Left ventricle myocardium inferior (tissue), 1 donor: Measurements from ENCODE around the gene VCL. TPM values are rescaled to one million over a fixed set of nuclear protein-coding genes. Genes with fewer than 3 reads are reported as not detected.
"Not testable (repeated sequence)": the region's sequence is repeated elsewhere in the genome, so short reads cannot be mapped to it uniquely, and the experiment has no call there.

ENCODE experiments used
- DNase-seq: peaks from one replicate; pipeline ENCODE4 v3.0.0-alpha.2; 2020
- H3K27ac ChIP-seq: fragments of 200-600 bp; replicated peaks from 2 replicates; pipeline ENCODE4 v1.8.0; 2021
- H3K27me3 ChIP-seq: fragments of 200-600 bp; 2 replicates; pipeline ENCODE4 v1.8.0; 2021; ENCODE audit warnings: low read depth
- H3K36me3 ChIP-seq: fragments of 200-600 bp; 2 replicates; pipeline ENCODE4 v1.8.0; 2021
- H3K4me1 ChIP-seq: fragments of 200-600 bp; 2 replicates; pipeline ENCODE4 v1.8.0; 2021
- H3K4me3 ChIP-seq: fragments of 200-600 bp; 2 replicates; pipeline ENCODE4 v1.8.0; 2021; ENCODE audit warnings: mild to moderate bottlenecking, moderate library complexity
- H3K9me3 ChIP-seq: fragments of 200-600 bp; replicated peaks from 2 replicates; pipeline ENCODE4 v1.8.0; 2021
- CTCF ChIP-seq: fragments of 200-600 bp; IDR thresholded peaks from 2 replicates; pipeline ENCODE4 v1.8.0; 2021; ENCODE audit warnings: antibody characterized with exemption, mild to moderate bottlenecking, borderline replicate concordance
- intact Hi-C: fragments of 100-400 bp; cut with micrococcal nuclease; formaldehyde crosslinking; loops from one replicate; pipeline ENCODE4 v1.11.0; 2022
- total RNA-seq: library from RNA; stranded (reverse); fragmentation: NEBNext Ultra II Directional; extraction: Animal tissue kit (Norgen Biotek cat#: 25700); gene quantifications from one replicate; pipeline ENCODE4 v1.2.1, GENCODE V29; 2021
- donor health status: DM: no; HTN: yes; CAD: no; lungs with severe emphysema.

VCL gene
- total RNA-seq, 1 donor from 2014 or later: 227 TPM

- no peaks in the 10 kb centered on the region for H3K27me3 ChIP-seq
- peaks cover 89% of the 10 kb centered on the region for H3K4me1 ChIP-seq
- H3K4me3 ChIP-seq: no peak overlapping the region
- peaks cover 3% of the 10 kb centered on the region for H3K36me3 ChIP-seq
- DNase-seq: no peak
- intact Hi-C loops: no loop called here
- H3K9me3 ChIP-seq: no peaks in the 10 kb centered on the region
- TF ChIP-seq CTCF: no peak
- no peak overlapping the region for H3K27ac ChIP-seq
These were observed 26.7 kb downstream of the VCL start for GRCh38 chr10:74024600-74024999.

GRCh38 chr10:74025380-74025978 lies 27.6 kb downstream of the VCL start:
- Histone ChIP-seq H3K9me3 (no peaks in the 10 kb centered on the region), H3K27me3 (no peaks in the 10 kb centered on the region), H3K4me3 (no peak overlapping the region), H3K36me3 (peaks cover 3% of the 10 kb centered on the region), H3K4me1 (peaks cover 89% of the 10 kb centered on the region), H3K27ac (no peak overlapping the region)
- intact Hi-C loops: no loop called here
- TF ChIP-seq CTCF: no peak
- no peak for DNase-seq

- H3K27ac ChIP-seq: no peak overlapping the region
- H3K9me3 ChIP-seq: no peaks in the 10 kb centered on the region
- no peak for TF ChIP-seq CTCF
- intact Hi-C loops: no loop called here
- H3K36me3 ChIP-seq: peaks cover 3% of the 10 kb centered on the region
- no peak overlapping the region for H3K4me3 ChIP-seq
- no peak for DNase-seq
- H3K4me1 ChIP-seq: peaks cover 89% of the 10 kb centered on the region
- H3K27me3 ChIP-seq: no peaks in the 10 kb centered on the region
These were observed 28.6 kb downstream of the VCL start for GRCh38 chr10:74026428-74027015.

- Histone ChIP-seq H3K4me1 (peaks cover 89% of the 10 kb centered on the region), H3K27me3 (no peaks in the 10 kb centered on the region), H3K27ac (no peak overlapping the region), H3K9me3 (no peaks in the 10 kb centered on the region), H3K36me3 (peaks cover 3% of the 10 kb centered on the region), H3K4me3 (no peak overlapping the region)
- DNase-seq: no peak
- TF ChIP-seq CTCF: no peak
- intact Hi-C loops: no loop called here
These were observed 29.8 kb downstream of the VCL start for GRCh38 chr10:74027702-74028101.

- Histone ChIP-seq H3K4me3 (no peak overlapping the region), H3K27ac (peak overlapping the region; percentile 52), H3K9me3 (no peaks in the 10 kb centered on the region), H3K27me3 (no peaks in the 10 kb centered on the region), H3K36me3 (peaks cover 3% of the 10 kb centered on the region), H3K4me1 (peaks cover 89% of the 10 kb centered on the region)
- no peak for TF ChIP-seq CTCF
- intact Hi-C loops: no loop called here
- no peak for DNase-seq
These were observed 32.0 kb downstream of the VCL start for GRCh38 chr10:74029943-74030342.

- peaks cover 10% of the 10 kb centered on the region for H3K36me3 ChIP-seq
- DNase-seq, H3K4me3 ChIP-seq, H3K27me3 ChIP-seq, H3K9me3 ChIP-seq, intact Hi-C loops: not testable (repeated sequence)
- peak overlapping the region; percentile 31 for H3K27ac ChIP-seq
- peaks cover 87% of the 10 kb centered on the region for H3K4me1 ChIP-seq
These were observed 34.3 kb downstream of the VCL start for GRCh38 chr10:74032208-74032607.
